ENCODE results near the gene POLR2C.

Gene POLR2C

GRCh38 chr16:57504001-57504400 is 41.5 kb downstream of the POLR2C start:
- DNase-seq (ENCODE audit: low read depth): no peak

- no peak for DNase-seq (ENCODE audit: low read depth)
Measured at GRCh38 chr16:57504491-57504890, 42.0 kb downstream of the POLR2C start.

GRCh38 chr16:57505169-57505568 is 42.7 kb downstream of the POLR2C start:
- no peak for DNase-seq (ENCODE audit: low read depth)

DNA sequence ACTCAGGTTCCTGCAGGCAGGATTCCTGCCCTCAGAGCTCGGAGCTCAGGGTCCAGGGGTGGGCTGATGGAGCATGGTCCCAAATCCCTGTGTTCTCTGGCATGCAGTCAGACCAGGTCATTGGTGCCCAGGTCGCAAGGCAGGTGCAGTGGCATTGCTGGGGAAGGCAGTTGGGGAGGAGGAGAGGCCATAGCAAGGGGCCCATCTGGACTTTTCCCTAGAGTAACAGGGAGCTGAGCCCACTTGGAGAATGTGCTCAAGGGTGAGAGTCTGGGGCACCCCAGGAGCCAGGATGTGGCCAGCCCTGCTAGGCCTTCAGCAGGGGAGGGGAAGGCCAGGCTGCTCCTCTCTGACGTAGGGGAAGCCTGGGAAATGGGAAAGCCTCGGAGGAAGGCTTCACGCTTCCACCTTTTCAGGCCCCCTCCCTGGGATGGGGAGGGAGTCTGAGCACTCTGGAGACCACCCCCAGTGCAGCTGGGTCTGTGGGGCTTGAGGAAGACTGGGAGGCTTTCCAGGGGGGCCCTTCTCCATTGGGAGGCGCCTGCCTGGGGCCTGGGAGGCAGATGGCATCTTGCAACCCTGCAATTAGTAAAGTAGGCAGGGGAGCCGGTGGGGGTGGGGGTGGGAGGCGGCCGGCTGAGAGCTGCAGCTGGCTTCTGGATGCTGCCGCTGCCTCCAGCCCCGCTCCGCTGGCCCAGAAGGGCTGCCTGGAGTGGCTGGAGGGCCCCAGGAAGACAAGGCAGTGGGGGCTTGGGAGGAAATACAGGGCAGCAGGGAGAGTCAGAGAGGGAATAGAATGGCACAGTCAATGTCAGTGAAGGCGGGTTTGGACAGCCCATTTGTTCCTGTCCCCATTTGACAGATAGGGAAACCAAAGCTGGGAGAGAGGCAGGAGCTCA is 44.9 kb downstream of the POLR2C start:
- DNase-seq (ENCODE audit: low read depth): no peak

DNA sequence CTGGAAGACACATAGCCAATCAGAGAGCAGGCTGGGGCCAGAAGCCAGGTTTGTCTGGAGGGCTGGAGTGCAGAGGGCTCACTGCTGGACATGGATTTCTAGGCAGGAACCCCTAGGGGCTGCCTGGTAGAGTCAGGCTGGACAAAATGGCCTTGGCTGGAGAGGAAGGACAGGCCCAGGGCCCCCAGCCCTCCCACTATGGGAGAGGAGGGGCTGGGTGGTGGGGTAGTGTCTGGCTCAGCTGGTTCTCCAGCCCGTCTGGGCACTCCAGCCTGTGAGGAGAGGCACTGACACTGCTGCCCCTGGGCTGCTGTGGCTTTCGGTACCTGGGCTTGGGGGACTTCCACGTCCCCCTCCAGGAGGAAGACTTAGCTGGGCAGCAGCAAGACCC is 45.6 kb downstream of the POLR2C start:
- DNase-seq (ENCODE audit: low read depth): no peak

DNA sequence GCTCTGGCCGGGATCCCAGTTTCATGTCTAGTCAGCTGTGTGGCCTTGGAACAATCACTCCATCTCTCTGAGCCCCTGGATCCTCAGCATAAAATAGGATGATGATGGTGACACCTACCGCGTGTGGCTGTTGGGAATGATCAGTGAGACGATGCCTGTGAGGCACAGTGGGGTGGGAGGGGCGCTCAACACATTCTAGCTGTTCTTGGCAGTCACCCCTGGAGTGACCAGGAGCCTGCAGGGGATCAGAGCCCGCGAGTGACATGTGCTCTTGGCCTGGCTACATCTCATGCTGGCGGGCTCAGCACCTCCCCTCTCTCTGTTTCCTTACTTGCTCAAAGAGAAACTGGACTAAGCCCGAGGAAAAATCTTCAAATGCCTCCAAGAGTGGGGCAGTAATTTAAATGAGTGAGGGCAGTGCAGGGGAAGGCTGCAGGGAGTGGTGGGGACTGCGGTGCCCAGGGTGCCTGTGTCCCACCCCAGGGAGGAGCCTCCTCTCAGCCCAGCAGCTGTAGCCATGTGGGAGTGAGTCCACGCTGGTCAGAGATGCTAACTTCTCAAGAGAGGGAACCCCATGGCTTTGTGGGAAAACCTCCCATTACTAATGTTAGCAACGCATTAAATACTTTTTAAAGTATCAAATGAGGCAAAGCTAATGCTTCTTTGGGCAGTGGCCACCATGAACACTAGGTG is 46.9 kb downstream of the POLR2C start:
- DNase-seq (ENCODE audit: low read depth): no peak

DNA sequence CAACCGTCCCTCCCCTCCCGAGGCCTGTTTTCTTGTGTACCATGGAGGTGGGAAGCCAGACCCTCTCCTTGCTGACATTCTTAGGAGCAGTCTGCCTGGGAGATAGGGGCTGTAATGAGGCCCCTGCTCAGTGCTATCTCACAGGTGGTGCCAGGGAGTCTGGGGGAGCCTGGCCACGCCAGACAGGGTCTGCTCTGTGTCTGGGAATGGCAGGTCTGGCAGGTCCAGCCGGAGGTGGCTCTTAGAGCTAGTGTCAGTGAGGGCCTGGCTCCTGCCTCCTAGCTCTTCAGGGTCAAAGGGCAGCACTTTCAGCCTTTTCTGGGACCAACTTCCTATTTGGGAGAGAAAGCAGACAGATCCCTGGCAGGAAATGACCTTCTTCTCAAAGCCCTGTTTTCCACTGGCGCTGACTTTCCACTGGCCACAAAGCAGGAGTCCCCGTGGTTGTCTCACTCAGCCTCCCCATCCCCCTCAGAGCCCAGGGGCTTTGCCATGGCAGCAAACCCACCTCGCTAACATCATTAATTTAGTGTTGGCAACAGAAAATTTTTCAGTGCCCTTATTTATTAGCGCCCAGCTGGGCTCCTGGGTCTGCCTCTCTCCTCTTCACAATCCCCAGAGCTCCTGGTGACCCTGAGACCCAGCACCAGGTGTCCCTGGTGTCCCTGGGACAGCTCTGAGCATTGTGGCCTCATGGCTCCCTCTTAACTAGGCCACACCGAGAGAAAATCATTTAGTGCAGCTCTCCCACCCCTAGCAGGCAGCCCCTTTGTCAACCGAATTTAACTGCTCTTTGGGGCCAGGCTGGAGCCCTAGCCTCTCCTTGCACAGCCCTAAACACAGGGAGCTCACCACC is 47.8 kb downstream of the POLR2C start:
- no peak for DNase-seq (ENCODE audit: low read depth)

GRCh38 chr16:57512296-57513001 is 50.0 kb downstream of the POLR2C start:
- no peak for DNase-seq (ENCODE audit: low read depth)

DNA sequence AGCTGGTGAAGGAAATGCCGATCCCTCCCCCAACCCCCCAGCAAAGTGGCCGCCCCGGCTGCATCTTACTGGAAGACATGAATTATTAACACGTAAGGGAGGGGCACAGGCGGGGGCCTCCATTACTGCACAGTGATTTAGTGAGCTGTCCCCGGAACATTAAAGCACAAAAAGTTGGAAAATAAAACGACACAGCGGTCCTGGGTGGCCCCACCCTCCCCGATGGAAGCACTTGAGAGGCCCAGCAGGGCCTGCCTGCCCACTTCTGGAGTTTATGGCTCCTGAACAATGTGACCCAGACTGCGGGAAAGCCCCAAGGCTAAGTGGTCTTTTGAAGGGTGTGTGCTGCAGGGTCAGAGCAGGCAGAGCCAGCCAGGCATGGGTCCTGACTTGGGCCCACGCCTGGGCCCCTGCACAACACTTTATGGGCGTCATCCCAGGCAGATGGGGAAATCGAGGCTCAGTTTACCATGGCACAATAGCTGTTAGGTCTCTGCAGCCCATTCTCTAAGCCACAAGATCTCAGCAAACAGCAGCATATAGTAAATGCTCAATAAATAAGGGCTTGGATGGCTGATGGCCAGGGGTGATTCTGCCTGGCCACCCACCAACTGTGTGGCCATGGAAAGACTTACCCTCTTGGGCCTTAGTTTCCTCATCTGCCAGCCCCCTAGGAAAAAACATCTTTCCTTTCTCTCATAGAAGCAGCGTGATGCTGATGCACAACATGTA is 51.1 kb downstream of the POLR2C start:
- DNase-seq (ENCODE audit: low read depth): no peak

DNA sequence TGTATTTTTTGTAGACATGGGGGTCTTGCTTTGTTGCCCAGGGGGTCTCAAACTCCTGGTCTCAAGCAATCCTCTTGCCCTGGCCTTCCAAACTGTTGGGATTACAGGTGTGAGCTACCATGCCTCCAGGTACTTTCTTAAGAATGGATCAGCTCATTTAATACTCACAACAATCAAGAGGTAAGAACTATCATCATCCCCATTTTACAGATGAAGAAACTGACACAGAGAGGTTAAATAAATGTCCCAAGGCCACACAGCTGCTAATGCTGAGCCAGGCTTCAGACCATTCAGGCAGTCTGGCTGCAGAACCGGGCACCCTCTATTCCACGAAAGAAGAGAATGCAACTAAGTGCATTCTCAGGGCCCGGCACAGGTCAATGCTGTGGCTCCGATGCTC is 51.9 kb downstream of the POLR2C start:
- DNase-seq (ENCODE audit: low read depth): no peak

DNA sequence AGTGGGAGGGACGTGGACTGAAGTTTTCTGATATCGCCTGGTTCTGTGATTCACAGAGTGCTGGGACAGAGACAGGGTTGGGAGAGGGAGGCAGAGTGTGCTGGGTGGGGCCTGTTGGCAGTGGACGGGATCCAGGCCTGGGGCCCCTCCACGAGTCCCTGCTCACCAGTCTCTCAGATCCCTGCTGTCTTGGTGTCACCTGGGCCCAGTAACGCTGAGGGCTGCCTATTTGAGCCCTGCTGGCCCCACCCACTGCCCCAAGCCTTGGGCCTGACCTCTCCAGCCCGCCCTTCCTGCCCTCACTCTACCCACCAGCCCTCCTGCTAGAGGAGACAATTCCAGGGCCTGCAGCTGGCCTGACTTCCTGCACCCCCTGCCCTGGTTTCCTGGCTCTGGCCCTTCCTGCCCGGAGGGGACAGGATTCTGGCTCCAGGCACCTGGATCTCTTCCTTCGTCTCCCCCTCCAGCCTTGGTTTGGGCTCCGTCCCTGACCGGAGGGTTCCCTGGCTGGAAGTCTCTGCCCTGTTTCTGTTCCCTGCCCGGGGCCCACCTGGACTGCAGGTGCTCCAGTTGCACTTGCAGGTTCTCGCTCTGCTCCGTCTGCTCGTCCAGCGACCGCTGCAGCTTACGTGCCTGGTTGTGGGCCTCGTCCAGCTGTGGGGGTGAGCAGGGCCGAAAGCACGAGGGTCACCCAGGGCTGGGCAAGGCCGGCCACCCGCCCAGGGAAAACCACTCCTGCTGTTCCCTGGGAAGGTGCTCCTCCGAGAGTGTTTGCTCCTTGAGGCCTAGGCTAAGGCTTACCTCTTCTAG is 52.5 kb downstream of the POLR2C start:
- no peak for DNase-seq (ENCODE audit: low read depth)

GRCh38 chr16:57516176-57516725 is 53.8 kb downstream of the POLR2C start:
- DNase-seq (ENCODE audit: low read depth): no peak

GRCh38 chr16:57516773-57517172 is 54.3 kb downstream of the POLR2C start:
- no peak for DNase-seq (ENCODE audit: low read depth)

DNA sequence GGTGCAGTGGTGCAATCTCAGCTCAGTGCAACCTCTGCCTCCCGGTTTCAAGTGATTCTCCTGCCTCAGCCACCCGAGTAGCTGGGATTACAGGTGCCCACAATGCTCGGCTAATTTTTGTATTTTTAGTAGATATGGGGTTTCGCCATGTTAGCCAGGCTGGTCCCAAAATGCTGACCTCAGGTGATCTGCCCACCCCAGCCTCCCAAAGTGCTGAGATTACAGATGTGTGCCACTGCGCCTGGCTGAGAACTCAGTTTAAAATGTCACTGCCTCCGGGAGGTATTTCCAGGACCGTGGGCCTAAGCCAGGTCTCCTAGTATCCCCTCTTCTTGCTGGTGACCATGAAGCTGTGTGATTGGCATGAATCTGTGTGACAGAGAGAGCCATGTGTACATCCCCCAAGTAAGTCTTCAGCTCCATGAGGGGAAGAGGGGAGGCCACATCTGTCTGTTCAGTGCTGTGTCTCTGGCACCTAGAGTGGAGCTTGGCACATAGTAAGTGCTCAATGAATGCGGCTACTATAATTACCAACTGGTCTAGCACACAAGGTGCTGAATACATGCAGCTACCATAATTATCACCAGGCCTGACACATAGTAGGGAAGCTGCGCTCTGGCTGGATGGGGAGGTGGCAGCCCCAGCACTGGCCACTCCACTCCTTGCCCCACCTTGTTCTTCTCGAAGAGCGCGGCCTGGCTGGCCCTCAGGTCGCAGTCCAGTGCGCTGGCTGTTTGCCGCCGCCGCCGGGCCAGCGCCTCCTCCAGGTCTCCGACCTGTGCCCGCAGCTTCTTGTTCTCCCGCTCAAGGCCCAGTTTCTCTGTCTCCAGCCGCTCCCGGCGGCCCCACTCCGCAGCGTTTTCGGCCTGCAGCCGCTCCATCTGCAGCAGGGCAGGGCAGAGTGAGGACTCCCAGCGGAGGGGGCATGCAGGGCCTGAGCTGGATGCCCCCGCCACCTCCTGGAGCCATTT is 55.2 kb downstream of the POLR2C start:
- DNase-seq (ENCODE audit: low read depth): no peak

GRCh38 chr16:57518520-57518919 is 56.0 kb downstream of the POLR2C start:
- no peak for DNase-seq (ENCODE audit: low read depth)

DNA sequence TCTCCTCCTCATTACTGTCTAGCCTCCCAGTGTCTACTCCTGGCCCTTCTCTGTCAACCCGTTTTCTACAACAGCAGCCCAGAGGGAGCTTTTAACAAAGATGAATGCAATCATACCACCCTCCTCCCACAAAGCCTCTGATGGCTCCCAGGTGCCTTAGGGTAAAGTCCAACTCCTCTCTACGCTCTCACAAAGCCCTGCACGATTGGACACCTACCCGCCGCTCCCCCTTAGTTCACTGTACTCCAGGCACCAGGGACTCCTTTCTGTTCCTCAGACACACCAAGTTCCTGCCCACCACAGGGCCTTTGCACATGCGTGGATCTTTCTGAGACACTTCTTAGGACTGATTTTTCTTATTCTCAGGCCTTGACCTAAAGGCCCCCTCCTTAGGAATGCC is 56.4 kb downstream of the POLR2C start:
- no peak for DNase-seq (ENCODE audit: low read depth)

DNA sequence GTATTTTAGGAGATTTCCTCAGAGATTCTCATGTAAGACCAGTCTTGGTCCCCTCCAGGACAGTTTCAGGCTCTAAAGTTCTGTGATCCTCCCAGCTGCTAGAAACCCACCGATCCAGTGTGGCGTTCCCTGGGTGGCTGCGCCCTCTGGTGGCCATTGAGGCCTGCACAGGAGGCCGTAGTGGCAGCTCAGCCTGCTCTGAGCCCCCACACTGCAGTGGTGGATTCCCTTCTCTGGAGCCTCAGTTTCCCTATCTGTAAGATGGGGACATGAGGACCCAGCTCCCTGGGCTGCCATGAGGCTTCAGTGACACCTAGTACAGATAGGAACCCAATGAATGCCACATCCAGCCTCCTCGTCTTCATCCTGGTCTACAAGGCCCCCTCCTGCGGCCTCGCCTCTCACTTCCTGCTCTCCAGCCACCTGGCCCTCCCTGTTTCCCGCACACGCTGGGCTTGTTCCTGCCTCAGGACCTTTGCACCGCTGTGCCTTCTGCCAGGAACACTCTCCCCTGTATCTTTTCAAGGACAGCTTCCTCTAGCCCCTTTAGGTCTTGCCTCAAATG is 57.4 kb downstream of the POLR2C start:
- peak; percentile 46 for DNase-seq (ENCODE audit: low read depth)

Measured in fibroblast of gingiva (primary cell).